ENCODE results near the gene PCDHA11.
"Not testable (repeated sequence)": the region's sequence is repeated elsewhere in the genome, so short reads cannot be mapped to it uniquely, and the experiment has no call there.

PCDHA11 gene, protein sequence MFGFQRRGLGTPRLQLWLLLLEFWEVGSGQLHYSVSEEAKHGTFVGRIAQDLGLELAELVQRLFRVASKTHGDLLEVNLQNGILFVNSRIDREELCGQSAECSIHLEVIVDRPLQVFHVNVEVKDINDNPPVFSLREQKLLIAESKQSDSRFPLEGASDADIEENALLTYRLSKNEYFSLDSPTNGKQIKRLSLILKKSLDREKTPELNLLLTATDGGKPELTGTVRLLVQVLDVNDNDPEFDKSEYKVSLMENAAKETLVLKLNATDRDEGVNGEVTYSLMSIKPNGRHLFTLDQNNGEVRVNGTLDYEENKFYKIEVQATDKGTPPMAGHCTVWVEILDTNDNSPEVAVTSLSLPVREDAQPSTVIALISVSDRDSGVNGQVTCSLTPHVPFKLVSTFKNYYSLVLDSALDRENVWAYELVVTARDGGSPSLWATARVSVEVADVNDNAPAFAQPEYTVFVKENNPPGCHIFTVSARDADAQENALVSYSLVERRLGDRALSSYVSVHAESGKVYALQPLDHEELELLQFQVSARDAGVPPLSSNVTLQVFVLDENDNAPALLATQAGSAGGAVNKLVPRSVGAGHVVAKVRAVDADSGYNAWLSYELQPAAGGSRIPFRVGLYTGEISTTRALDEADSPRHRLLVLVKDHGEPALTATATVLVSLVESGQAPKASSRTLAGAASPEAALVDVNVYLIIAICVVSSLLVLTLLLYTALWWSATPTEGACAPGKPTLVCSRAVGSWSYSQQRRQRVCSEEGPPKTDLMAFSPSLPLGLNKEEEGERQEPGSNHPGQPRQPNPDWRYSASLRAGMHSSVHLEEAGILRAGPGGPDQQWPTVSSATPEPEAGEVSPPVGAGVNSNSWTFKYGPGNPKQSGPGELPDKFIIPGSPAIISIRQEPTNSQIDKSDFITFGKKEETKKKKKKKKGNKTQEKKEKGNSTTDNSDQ

DNA sequence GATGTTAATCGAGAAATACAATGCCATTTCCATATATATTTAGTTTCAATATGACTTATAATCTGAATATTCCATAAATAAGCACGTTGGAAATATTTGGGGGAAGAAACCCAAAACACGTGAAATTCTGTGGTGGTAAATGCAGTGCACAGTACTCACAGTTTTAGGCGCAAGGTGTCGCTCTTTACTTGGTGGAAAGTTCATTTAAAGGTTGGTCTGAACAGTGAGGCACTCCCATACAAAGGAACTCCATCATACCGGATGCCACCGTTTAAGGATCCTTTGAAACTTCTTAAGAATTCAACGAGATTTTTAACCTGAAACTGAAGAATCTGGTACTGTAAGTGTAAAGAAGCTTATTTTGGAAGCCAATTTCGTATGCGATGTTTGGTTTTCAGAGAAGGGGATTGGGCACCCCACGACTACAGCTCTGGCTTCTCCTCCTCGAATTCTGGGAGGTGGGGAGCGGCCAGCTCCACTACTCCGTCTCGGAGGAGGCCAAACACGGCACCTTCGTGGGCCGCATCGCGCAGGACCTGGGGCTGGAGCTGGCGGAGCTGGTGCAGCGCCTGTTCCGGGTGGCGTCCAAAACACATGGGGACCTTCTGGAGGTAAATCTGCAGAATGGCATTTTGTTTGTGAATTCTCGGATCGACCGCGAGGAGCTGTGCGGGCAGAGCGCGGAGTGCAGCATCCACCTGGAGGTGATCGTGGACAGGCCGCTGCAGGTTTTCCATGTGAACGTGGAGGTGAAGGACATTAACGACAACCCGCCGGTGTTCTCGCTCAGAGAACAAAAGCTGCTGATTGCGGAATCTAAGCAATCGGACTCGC, at the start of gene PCDHA11:
Gene PCDHA11 (plus strand): TSS at position 237 of the 834 bp plus-strand sequence. CDS start 147 bp downstream, at position 384.
- DNase-seq: no peak

DNA sequence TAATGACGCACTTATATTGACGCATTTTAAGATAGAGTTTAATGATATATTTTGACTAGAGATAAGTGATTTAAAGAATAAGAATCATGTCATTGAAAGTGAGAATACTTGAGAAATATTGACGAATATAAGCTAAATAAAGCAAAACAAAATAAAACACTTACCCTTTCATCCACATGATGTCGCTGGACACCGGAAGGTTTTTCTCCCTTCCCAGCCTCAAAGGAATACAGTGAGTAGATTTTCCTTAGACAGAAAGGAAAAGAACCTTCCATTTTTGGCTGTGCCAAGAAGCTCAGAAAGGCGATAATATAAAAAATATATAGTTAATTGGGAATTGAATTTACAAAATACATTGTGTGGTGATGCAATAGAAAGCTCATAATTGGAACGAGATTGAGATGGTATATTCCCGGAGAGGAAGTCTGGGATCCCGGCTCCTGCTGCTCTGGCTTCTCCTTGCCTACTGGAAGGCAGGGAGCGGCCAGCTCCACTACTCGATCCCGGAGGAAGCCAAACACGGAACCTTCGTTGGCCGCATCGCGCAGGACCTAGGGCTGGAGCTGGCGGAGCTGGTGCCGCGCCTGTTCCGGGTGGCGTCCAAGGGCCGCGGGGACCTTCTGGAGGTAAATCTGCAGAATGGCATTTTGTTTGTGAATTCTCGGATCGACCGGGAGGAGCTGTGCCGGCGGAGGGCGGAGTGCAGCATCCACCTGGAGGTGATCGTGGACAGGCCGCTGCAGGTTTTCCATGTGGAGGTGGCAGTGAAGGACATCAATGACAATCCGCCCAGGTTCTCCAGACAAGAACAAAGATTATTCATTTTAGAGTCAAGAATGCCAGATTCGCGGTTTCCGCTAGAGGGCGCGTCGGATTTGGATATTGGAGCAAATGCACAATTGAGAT, 47.1 kb upstream of the PCDHA11 start, which contains the start of gene PCDHA5:
Gene PCDHA5 (plus strand): TSS at position 239 of the 906 bp plus-strand sequence.
- peak; percentile 39 for DNase-seq

DNA sequence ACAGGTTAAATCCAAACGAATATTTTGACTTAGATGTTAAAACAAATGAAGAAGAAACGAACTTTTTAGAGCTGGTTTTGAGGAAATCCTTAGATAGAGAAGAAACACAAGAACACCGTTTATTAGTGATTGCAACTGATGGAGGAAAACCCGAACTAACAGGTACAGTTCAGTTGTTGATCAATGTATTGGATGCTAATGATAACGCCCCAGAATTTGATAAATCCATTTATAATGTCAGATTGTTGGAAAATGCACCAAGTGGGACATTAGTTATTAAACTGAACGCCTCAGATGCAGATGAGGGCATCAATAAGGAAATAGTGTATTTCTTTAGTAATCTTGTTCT, 46.5 kb upstream of the PCDHA11 start:
- DNase-seq: no peak

DNA sequence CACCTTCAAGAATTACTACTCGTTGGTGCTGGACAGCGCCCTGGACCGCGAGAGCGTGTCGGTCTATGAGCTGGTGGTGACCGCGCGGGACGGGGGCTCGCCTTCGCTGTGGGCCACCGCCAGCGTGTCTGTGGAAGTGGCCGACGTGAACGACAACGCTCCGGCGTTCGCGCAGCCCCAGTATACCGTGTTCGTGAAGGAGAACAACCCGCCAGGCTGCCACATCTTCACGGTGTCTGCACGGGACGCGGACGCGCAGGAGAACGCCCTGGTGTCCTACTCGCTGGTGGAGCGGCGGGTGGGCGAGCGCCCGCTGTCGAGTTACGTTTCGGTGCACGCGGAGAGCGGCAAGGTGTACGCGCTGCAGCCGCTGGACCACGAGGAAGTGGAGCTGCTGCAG, 45.8 kb upstream of the PCDHA11 start:
- not testable (repeated sequence) for DNase-seq

DNA sequence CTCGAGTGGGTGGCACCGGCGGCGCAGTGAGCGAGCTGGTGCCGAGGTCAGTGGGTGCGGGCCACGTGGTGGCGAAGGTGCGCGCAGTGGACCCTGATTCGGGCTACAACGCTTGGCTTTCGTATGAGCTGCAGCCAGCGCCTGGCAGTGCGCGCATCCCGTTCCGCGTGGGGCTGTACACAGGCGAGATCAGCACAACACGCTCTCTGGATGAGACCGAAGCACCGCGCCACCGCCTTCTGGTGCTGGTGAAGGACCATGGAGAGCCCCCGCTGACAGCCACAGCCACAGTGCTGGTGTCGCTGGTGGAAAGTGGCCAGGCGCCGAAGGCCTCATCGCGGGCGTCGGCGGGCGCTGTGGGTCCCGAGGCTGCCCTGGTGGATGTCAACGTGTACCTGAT, 45.3 kb upstream of the PCDHA11 start:
- no peak for DNase-seq

DNA sequence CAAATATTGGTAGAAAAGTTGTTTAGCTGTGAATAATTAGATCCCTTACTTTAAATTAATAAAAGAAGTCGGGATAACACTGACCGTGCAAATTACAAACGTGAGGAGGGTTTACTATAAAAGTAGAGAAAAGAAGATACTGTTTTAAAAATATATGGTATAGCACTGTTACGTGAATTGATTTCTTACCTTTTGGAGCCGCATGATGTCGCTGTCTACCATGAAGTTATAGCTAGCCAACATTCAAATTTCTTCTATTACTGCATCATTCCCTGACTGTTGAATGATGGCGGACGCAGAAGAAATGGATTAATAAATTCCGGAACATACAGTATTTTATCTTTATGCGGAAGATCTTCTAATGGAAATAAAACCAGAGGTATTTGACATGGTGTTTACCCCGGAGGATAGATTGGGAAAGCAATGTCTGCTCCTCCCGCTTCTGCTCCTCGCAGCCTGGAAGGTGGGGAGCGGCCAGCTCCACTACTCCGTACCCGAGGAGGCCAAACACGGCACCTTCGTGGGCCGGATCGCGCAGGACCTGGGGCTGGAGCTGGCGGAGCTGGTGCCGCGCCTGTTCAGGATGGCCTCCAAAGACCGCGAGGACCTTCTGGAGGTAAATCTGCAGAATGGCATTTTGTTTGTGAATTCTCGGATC, 40.9 kb upstream of the PCDHA11 start, which contains the start of gene PCDHA6:
Gene PCDHA6 (plus strand): TSS at position 257 of the 658 bp plus-strand sequence. CDS start 132 bp downstream, at position 389.
- DNase-seq: no peak

DNA sequence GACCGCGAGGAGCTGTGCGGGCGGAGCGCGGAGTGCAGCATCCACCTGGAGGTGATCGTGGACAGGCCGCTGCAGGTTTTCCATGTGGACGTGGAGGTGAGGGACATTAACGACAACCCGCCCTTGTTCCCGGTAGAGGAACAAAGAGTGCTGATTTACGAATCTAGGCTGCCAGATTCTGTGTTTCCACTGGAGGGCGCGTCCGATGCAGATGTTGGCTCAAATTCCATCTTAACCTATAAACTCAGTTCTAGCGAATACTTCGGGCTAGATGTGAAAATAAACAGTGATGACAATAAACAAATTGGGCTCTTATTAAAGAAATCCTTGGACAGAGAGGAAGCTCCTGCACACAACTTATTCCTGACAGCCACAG, 40.4 kb upstream of the PCDHA11 start:
- no peak for DNase-seq

DNA sequence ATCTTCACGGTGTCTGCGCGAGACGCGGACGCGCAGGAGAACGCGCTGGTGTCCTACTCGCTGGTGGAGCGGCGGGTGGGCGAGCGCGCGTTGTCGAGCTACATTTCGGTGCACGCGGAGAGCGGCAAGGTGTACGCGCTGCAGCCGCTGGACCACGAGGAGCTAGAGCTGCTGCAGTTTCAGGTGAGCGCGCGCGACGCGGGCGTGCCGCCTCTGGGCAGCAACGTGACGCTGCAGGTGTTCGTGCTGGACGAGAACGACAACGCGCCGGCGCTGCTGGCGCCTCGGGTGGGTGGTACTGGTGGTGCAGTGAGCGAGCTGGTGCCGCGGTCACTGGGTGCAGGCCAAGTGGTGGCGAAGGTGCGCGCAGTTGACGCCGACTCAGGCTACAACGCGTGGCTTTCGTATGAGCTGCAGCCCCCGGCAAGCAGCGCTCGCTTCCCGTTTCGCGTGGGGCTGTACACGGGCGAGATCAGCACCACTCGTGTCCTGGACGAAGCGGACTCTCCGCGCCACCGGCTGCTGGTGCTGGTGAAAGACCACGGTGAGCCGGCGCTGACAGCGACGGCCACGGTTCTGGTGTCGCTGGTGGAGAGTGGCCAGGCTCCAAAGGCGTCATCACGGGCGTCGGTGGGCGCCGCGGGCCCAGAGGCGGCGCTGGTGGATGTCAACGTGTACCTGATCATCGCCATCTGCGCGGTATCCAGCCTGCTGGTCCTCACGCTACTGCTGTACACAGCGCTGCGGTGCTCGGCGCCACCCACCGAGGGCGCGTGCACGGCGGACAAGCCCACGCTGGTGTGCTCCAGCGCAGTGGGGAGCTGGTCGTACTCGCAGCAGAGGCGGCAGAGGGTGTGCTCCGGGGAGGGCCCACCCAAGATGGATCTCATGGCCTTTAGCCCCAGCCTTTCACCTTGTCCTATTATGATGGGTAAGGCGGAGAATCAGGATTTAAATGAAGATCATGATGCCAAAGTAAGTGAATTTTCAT, 39.0 kb upstream of the PCDHA11 start:
- DNase-seq: not testable (repeated sequence)

DNA sequence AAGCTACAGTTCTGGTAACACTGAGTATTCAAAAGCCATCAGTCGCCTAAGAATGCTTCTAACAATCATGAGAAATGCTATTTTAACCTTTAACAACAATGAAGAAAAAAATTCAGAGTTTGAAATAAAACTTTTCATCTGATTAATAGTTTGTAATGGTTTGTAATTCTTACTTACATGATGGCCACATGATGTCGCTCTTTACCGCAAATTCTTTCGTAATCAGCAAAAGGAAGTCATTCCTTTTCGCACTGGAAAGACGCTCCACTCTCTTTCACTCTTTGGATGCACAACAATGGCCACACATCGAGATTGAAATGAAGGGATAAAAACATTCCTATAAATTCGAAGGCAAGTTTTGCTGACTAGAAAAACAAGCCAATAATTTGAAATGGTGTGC, 34.8 kb upstream of the PCDHA11 start, which contains the start of gene PCDHA7:
Gene PCDHA7 (plus strand): TSS at position 277 of the 400 bp plus-strand sequence. CDS start 115 bp downstream, at position 392.
- no peak for DNase-seq

DNA sequence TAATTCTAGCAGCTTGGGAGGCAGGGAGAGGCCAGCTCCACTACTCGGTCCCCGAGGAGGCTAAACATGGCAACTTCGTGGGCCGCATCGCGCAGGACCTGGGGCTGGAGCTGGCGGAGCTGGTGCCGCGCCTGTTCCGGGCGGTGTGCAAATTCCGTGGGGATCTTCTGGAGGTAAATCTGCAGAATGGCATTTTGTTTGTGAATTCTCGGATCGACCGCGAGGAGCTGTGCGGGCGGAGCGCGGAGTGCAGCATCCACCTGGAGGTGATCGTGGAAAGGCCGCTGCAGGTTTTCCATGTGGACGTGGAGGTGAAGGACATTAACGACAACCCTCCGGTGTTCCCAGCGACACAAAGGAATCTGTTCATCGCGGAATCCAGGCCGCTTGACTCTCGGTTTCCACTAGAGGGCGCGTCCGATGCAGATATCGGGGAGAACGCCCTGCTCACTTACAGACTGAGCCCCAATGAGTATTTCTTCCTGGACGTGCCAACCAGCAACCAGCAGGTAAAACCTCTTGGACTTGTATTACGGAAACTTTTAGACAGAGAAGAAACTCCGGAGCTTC, 34.2 kb upstream of the PCDHA11 start:
- DNase-seq: not testable (repeated sequence)

DNA sequence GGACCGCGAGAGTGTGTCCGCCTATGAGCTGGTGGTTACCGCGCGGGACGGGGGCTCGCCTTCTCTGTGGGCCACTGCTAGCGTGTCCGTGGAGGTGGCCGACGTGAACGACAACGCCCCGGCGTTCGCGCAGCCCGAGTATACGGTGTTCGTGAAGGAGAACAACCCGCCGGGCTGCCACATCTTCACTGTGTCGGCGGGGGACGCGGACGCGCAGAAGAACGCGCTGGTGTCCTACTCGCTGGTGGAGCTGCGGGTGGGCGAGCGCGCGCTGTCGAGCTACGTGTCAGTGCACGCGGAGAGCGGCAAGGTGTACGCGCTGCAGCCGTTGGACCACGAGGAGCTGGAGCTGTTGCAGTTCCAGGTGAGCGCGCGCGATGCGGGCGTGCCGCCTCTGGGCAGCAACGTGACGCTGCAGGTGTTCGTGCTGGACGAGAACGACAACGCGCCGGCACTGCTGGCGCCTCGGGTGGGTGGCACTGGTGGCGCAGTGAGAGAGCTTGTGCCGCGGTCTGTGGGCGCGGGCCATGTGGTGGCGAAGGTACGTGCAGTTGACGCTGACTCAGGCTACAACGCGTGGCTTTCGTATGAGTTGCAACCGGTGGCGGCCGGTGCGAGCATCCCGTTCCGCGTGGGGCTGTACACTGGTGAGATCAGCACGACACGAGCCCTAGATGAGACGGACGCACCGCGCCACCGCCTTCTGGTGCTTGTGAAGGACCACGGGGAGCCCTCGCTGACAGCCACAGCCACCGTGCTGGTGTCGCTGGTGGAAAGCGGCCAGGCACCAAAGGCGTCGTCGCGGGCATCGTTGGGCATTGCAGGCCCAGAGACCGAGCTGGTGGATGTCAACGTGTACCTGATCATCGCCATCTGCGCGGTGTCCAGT, 32.9 kb upstream of the PCDHA11 start:
- no peak for DNase-seq

DNA sequence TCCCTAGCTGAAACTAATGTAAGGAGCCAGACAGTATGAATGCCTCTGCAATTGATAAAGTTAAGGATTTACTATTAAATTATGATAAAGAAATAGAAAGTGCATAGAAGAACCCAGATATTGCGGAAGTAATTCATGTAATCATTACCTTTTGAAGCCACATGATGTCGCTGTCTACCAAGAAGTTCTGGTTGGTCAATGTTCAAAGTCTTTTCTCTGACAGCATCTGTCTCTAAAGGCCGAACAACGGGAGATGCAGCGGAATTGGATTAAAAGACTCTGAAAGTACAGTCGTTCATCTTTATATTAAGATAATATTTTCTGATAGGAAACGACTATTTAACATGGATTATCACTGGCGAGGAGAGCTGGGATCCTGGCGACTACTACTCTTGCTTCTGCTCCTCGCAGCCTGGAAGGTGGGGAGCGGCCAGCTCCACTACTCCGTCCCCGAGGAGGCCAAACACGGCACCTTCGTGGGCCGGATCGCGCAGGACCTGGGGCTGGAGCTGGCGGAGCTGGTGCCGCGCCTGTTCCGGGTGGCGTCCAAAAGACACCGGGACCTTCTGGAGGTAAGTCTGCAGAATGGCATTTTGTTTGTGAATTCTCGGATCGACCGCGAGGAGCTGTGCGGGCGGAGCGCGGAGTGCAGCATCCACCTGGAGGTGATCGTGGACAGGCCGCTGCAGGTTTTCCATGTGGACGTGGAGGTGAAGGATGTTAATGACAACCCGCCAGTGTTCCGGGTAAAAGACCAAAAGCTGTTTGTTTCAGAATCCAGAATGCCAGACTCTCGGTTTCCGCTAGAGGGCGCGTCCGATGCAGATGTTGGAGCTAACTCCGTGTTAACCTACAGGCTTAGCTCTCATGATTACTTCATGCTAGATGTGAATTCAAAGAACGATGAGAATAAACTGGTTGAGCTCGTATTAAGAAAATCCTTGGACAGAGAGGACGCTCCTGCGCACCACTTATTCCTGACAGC, 27.5 kb upstream of the PCDHA11 start, which contains the start of gene PCDHA8:
Gene PCDHA8 (plus strand): TSS at position 210 of the 985 bp plus-strand sequence. CDS start 135 bp downstream, at position 345.
- DNase-seq: peak; percentile 6

DNA sequence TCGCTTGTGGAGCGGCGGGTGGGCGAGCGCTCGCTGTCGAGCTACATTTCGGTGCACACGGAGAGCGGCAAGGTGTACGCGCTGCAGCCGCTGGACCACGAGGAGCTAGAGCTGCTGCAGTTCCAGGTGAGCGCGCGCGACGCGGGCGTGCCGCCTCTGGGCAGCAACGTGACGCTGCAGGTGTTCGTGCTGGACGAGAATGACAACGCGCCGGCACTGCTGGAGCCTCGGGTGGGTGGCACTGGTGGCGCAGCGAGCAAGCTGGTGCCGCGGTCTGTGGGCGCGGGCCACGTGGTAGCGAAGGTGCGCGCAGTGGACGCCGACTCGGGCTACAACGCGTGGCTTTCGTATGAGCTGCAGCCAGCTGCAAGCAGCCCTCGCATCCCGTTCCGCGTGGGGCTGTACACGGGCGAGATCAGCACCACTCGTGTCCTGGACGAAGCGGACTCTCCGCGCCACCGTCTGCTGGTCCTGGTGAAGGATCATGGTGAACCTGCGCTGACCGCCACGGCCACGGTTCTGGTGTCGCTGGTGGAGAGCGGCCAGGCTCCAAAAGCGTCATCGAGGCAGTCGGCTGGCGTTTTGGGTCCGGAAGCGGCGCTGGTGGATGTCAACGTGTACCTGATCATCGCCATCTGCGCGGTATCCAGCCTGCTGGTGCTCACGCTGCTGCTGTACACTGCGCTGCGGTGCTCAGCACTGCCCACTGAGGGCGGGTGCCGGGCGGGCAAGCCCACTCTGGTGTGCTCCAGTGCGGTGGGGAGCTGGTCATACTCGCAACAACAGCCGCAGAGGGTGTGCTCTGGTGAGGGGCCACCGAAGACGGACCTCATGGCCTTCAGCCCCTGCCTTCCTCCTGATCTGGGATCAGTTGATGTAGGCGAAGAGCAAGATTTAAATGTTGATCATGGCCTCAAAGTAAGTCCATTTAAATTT, 25.7 kb upstream of the PCDHA11 start:
- no peak for DNase-seq

DNA sequence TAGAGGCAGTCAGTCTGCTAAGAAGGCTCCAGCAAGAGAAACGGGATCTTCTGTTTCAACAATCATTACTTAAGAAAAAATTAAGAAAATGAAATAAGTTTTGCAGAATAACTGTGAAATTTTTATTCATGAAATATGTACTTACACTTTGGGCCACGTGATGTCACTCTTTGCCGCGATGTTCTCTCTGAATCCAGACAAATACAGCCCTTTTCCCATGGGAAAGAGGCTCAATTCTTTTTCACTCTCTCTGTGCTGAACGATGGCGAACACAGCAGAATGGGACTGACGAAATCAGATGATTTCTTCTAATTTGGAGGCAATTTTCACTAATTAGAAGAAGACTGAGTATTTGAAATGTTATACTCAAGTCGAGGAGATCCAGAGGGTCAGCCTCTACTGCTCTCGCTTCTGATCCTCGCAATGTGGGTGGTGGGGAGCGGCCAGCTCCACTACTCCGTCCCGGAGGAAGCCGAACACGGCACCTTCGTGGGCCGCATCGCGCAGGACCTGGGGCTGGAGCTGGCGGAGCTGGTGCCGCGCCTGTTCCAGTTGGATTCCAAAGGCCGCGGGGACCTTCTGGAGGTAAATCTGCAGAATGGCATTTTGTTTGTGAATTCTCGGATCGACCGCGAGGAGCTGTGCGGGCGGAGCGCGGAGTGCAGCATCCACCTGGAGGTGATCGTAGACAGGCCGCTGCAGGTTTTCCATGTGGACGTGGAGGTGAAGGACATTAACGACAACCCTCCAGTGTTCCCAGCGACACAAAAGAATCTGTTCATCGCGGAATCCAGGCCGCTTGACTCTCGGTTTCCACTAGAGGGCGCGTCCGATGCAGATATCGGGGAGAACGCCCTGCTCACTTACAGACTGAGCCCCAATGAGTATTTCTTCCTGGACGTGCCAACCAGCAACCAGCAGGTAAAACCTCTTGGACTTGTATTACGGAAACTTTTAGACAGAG, 20.3 kb upstream of the PCDHA11 start, which contains the start of gene PCDHA9:
Gene PCDHA9 (plus strand): TSS at position 244 of the 964 bp plus-strand sequence. CDS start 114 bp downstream, at position 358.
- DNase-seq: not testable (repeated sequence)
